Upper lobe of left lung (tissue), 6 donors: ENCODE measurements around the gene NR2C2AP. TPM values are rescaled to one million over a fixed set of nuclear protein-coding genes. Genes with fewer than 3 reads are reported as not detected.

ENCODE experiments used
- ATAC-seq, 2 donors: fragments of 200-7000 bp; cut with Tn5 transposase; one replicate each; pipeline ENCODE4 v1.9.1; 2022; ENCODE audit warnings: mild to moderate bottlenecking in 2 of 2, moderate library complexity in 2 of 2; ENCODE audit not compliant: low FRiP score in 2 of 2
- DNase-seq, 2 donors: peaks; one replicate each; pipeline ENCODE4 v3.0.0-alpha.2; 2019 to 2020
- H3K27ac ChIP-seq, 4 donors: fragments of 200-600 bp; sonication (generic); one replicate each; pipeline ENCODE4 v1.5.1; 2016 to 2019
- H3K27me3 ChIP-seq, 4 donors: fragments of 200-600 bp; sonication (generic); one replicate each; pipeline ENCODE4 v1.5.1; 2017 to 2019
- H3K36me3 ChIP-seq, 4 donors: fragments of 200-600 bp; sonication (generic); one replicate each; pipeline ENCODE4 v1.5.1; 2016 to 2019
- H3K4me1 ChIP-seq, 4 donors: fragments of 200-600 bp; sonication (generic); one replicate each; pipeline ENCODE4 v1.5.1; 2018 to 2019
- H3K4me3 ChIP-seq, 4 donors: fragments of 200-600 bp; sonication (generic); one replicate each; pipeline ENCODE4 v1.5.1; 2017 to 2019; ENCODE audit warnings: mild to moderate bottlenecking in 2 of 4, moderate library complexity in 1 of 4
- H3K9me3 ChIP-seq, 4 donors: fragments of 200-600 bp; sonication (generic); one replicate each; pipeline ENCODE4 v1.5.1; 2018 to 2019
- EP300 ChIP-seq, 4 donors: sonication (generic); formaldehyde crosslinking; IDR thresholded peaks; one replicate each; pipeline ENCODE4 v1.5.1; 2017; ENCODE audit warnings: antibody characterized with exemption in 4 of 4, control low read depth in 2 of 4
- POLR2A ChIP-seq, 4 donors: fragments of 450-650 bp; IDR thresholded peaks; one replicate each; pipeline ENCODE4 v1.5.1; 2016 to 2017; ENCODE audit warnings: antibody characterized with exemption in 4 of 4, mild to moderate bottlenecking in 2 of 4
- POLR2AphosphoS5 ChIP-seq, 2 donors: sonication (generic); formaldehyde crosslinking; IDR thresholded peaks; one replicate each; pipeline ENCODE4 v1.5.1; 2017; ENCODE audit warnings: antibody characterized with exemption in 2 of 2
- WGBS, 2 donors: methylation state at CpG; one replicate each; pipeline ENCODE4 v1.1.5; 2017 to 2018; 5-methylcytosine and 5-hydroxymethylcytosine counted together
- total RNA-seq, 6 donors: library from RNA; depleted of rRNA in 4 of 6; stranded (reverse); fragments of >200 nt in 4 of 6; gene quantifications; one replicate each; pipeline versions ENCODE4 v1.1.0 to v1.2.1, GENCODE V29; 2016 to 2021
- TF ChIP-seq, protein P1 (sequence below), 6 experiments: fragments of 450-650 bp in 4 of 6; fragments of 200-600 bp in 2 of 6; sonication (generic) in 2 of 6; IDR thresholded peaks; one replicate each; pipeline ENCODE4 v1.5.1; 2016 to 2019; ENCODE audit warnings: antibody characterized with exemption in 6 of 6
- donor health status: DM: no; HTN: no; CAD: no; lungs with moderate emphysema.
- donor health status: DM: no; HTN: yes; CAD: no; lungs with severe emphysema.

NR2C2AP gene, protein sequence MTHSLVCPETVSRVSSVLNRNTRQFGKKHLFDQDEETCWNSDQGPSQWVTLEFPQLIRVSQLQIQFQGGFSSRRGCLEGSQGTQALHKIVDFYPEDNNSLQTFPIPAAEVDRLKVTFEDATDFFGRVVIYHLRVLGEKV
- total RNA-seq, result 10 to 100 TPM in 4 of 6 donors, 1 to 10 TPM in 2; 5.2 to 17.0 (median 10.8) TPM

DNA sequence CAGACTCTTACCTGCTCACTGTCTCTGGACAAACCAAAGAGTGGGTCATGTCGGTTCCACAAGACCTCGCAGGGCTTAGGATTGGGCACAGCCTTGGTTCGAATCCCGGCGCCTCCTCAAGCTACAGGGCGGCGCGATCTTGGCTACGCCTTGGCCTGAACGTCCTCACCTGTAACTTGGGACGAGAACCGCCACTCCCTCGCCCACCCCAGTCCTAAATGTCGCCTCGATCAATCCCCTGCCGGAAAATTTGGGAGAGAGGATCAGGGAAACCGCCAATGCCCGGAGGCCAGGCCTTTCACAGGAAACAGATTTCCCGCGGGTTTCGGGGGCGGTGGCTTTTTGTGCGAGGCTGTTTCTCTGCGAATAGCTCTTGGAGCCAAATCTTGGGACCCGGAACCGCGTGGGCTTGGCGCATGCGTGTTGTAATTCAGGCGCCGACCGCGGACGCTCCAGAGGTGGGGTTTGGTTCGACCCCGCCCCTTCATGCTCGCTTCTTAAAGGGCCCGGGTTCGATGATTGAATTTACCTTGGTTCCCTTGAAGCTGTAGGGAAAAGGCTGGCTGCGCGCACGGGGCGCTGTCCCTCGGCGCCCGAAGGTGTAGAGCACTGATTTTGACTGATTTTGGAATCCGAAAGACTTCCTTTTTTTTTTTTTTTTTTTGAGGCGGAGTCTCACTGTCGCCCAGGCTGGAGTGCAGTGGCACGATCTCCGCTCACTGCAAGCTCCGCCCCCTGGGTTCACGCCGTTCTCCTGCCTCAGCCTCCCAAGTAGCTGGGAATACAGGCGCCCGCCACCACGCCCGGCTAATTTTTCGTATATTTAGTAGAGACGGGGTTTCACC, at the start of gene NR2C2AP:
TSS of gene NR2C2AP (minus strand) at position 403 of the 845 bp plus-strand sequence. CDS start at position 49, 354 bp downstream.
- Histone ChIP-seq H3K9me3 (no peaks in the 10 kb centered on the region), H3K4me3 (peak within 1 kb of the TSS; percentile 62 to 88 (median 70)), H3K4me1 (peaks cover 11 to 17% (median 12%) of the 10 kb centered on the region in 4 donors), H3K27me3 (peaks cover 0 to 3% (median 0%) of the 10 kb centered on the region in 4 donors), H3K27ac (peak within 1 kb of the TSS; percentile 74 to 84 (median 76)), H3K36me3 (peaks cover 0 to 27% (median 20%) of the 10 kb centered on the region in 4 donors)
- DNase-seq (peak; percentile 91 to 94), ATAC-seq (peak; percentile 88 to 97)
- TF ChIP-seq POLR2AphosphoS5 (IDR thresholded peaks at IDR 0.05), result peak in 1 of 2 donors; percentile 53
- TF ChIP-seq, protein P1, sequence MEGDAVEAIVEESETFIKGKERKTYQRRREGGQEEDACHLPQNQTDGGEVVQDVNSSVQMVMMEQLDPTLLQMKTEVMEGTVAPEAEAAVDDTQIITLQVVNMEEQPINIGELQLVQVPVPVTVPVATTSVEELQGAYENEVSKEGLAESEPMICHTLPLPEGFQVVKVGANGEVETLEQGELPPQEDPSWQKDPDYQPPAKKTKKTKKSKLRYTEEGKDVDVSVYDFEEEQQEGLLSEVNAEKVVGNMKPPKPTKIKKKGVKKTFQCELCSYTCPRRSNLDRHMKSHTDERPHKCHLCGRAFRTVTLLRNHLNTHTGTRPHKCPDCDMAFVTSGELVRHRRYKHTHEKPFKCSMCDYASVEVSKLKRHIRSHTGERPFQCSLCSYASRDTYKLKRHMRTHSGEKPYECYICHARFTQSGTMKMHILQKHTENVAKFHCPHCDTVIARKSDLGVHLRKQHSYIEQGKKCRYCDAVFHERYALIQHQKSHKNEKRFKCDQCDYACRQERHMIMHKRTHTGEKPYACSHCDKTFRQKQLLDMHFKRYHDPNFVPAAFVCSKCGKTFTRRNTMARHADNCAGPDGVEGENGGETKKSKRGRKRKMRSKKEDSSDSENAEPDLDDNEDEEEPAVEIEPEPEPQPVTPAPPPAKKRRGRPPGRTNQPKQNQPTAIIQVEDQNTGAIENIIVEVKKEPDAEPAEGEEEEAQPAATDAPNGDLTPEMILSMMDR (IDR thresholded peaks at IDR 0.05), result no peak
- no peak for TF ChIP-seq EP300 (IDR thresholded peaks at IDR 0.05)
- peak in 2 of 4 donors; percentile 7 to 40 for TF ChIP-seq POLR2A (IDR thresholded peaks at IDR 0.05)
- 4 to 15% methylated on average over 27 to 57 of the region's 60 CpGs for WGBS, 2 donors

DNA sequence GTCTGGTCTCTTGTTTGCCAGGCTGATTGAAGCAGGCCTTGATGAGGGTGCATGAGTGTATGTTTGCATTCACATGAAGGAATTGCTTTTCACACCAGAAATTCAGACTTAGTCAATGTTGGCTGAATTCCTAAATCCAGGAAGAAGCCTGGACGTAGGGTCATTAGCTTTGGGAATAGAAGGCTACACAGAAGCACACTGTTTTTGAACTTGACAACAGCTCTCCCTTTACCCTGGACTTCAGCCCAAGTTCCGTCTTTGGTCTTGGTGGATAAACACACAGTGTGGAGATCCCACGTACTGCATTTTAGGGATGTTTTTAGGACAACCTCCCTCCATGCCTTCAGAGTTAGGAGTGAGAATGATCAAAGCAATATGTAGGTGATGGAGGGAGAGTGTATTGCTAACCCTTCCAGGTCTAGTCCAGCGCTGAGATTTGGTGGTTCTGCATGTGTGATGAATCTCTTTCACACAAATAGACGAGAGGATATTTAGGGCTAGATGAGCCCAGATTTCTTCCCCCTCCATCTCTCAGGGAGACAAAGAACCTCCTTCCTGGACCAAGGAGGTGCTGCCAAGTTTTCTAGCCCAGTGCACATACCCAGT, 47.1 kb upstream of the NR2C2AP start:
- Histone ChIP-seq H3K36me3 (no peaks in the 10 kb centered on the region), H3K27ac (no peak overlapping the region), H3K9me3 (no peaks in the 10 kb centered on the region), H3K4me3 (no peak overlapping the region), H3K4me1 (no peaks in the 10 kb centered on the region), H3K27me3 (no peaks in the 10 kb centered on the region)
- no peak for DNase-seq
- TF ChIP-seq, protein P1 (IDR thresholded peaks at IDR 0.05), result no peak
- TF ChIP-seq EP300 (IDR thresholded peaks at IDR 0.05) (no peak), POLR2AphosphoS5 (IDR thresholded peaks at IDR 0.05) (no peak), POLR2A (IDR thresholded peaks at IDR 0.05) (no peak)
- ATAC-seq, result no peak
- WGBS, 2 donors, result 55 to 56% methylated on average over 4 to 5 of the region's 5 CpGs

DNA sequence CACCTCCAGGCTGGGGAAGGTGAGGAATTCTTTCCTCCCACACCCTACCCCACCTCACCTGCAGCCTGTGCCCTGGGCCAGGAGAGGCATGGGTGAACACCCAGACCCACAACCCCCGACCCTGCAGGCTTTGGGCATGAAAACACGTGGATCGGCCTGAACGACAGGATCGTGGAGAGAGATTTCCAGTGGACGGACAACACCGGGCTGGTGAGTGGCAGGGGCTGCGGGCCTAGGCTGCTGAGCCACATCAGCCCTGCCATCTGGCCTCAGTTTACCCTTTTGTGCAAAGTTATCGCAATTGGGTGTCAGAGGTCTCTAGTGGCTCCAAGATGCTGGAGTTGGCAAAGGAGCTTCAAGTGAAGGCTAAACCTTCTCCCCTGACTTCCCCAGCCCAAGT, 37.3 kb upstream of the NR2C2AP start:
- DNase-seq, result no peak

DNA sequence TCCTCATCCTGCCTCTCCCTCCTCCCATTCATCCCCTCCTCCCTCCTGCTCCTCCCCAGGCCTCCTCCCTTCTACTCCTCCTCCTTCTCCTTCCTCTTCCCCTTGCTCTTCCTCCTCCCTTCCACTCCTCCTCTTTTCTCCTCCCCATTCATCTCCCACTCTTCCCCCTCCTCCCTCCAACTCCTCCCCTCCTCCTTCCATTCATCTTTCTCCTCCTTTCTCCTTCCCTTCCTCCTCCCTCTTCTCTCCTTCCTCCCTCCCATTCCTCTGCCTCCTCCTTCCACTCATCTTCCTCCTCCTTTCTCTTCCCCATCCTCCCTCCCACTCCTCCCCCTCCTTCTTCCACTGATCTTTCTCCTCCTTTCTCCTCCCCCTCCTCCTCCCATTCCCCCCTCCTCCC, 36.5 kb upstream of the NR2C2AP start:
- Histone ChIP-seq H3K4me3 (no peak overlapping the region), H3K4me1 (no peaks in the 10 kb centered on the region), H3K27ac (no peak overlapping the region), H3K36me3 (no peaks in the 10 kb centered on the region), H3K27me3 (no peaks in the 10 kb centered on the region), H3K9me3 (peaks cover 4 to 12% (median 11%) of the 10 kb centered on the region in 4 donors)
- DNase-seq (no peak), ATAC-seq (no peak)
- no peak for TF ChIP-seq POLR2A (IDR thresholded peaks at IDR 0.05)

More for the DNA sequence above, 37.3 kb upstream of the NR2C2AP start:
- Histone ChIP-seq H3K27ac (no peak overlapping the region), H3K9me3 (peaks cover 0 to 6% (median 3%) of the 10 kb centered on the region in 4 donors), H3K27me3 (no peaks in the 10 kb centered on the region), H3K36me3 (no peaks in the 10 kb centered on the region), H3K4me1 (no peaks in the 10 kb centered on the region), H3K4me3 (no peak overlapping the region)
- ATAC-seq, result no peak
- TF ChIP-seq POLR2A (IDR thresholded peaks at IDR 0.05) (no peak), EP300 (IDR thresholded peaks at IDR 0.05) (no peak), POLR2AphosphoS5 (IDR thresholded peaks at IDR 0.05) (no peak)
- TF ChIP-seq, protein P1 (IDR thresholded peaks at IDR 0.05), result no peak
- WGBS, 2 donors, result 79 to 82% methylated on average over 5 to 9 of the region's 9 CpGs
